ENCODE results near the gene C22orf23. TPM values are rescaled to one million over a fixed set of nuclear protein-coding genes. Genes with fewer than 3 reads are reported as not detected.
A peak's percentile ranks its signal among the peaks of the same experiment; 100 is the strongest.

The C22orf23 gene
- total RNA-seq, 1 donor from 2014 or later = not detected

- intact Hi-C loops (cut with DNase I) = no loop called here
- Histone ChIP-seq H3K4me1 (peaks cover 15% of the 10 kb centered on the region), H3K27ac (peak overlapping the region; percentile 66), H3K27me3 (no peaks in the 10 kb centered on the region), H3K4me3 (peak overlapping the region; percentile 53), H3K36me3 (no peaks in the 10 kb centered on the region), H3K9me3 (no peaks in the 10 kb centered on the region)
- TF ChIP-seq, protein P1, sequence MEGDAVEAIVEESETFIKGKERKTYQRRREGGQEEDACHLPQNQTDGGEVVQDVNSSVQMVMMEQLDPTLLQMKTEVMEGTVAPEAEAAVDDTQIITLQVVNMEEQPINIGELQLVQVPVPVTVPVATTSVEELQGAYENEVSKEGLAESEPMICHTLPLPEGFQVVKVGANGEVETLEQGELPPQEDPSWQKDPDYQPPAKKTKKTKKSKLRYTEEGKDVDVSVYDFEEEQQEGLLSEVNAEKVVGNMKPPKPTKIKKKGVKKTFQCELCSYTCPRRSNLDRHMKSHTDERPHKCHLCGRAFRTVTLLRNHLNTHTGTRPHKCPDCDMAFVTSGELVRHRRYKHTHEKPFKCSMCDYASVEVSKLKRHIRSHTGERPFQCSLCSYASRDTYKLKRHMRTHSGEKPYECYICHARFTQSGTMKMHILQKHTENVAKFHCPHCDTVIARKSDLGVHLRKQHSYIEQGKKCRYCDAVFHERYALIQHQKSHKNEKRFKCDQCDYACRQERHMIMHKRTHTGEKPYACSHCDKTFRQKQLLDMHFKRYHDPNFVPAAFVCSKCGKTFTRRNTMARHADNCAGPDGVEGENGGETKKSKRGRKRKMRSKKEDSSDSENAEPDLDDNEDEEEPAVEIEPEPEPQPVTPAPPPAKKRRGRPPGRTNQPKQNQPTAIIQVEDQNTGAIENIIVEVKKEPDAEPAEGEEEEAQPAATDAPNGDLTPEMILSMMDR (IDR thresholded peaks at IDR 0.05) = no peak
- peak; percentile 49 for ATAC-seq
- no peak for DNase-seq
These were observed 48.5 kb downstream of the C22orf23 start for GRCh38 chr22:37904572-37905533.

- intact Hi-C loops (cut with DNase I) = no loop called here
- TF ChIP-seq, protein P1 (IDR thresholded peaks at IDR 0.05) = no peak
These were observed 54.8 kb downstream of the C22orf23 start for GRCh38 chr22:37898441-37899181.

DNA sequence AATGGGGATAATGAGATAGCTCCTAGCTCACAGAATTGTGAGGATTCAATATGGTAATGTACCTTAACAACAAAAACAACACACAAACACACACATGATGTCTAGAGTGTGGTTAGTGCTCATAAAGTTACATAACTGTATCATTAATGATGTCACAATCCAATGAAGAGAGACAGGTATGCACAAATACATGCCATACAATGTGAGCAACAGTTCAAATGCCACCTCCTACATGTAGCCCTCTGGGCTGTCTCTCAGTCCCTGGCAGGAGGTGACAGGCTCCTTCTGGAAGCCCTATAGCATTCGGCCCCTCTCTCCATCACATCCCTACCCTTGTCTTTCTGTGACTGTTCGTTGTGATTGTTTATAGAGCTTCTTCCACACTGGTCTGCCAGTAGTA is 55.6 kb downstream of the C22orf23 start:
- H3K9me3 ChIP-seq = no peaks in the 10 kb centered on the region
- no peak overlapping the region for H3K27ac ChIP-seq
- intact Hi-C loops (cut with DNase I) = no loop called here
- no peaks in the 10 kb centered on the region for H3K27me3 ChIP-seq
- H3K4me1 ChIP-seq = peaks cover 35% of the 10 kb centered on the region
- DNase-seq (no peak), ATAC-seq (no peak)
- no peaks in the 10 kb centered on the region for H3K36me3 ChIP-seq
- TF ChIP-seq, protein P1 (IDR thresholded peaks at IDR 0.05) = no peak
- H3K4me3 ChIP-seq = no peak overlapping the region

More at GRCh38 chr22:37898441-37899181, 54.8 kb downstream of the C22orf23 start:
- no peak overlapping the region for H3K4me3 ChIP-seq
- H3K9me3 ChIP-seq = no peaks in the 10 kb centered on the region
- peaks cover 27% of the 10 kb centered on the region for H3K4me1 ChIP-seq
- peak overlapping the region; percentile 8 for H3K27ac ChIP-seq
- H3K27me3 ChIP-seq = no peaks in the 10 kb centered on the region
- peak; percentile 81 for DNase-seq
- peak; percentile 75 for ATAC-seq
- H3K36me3 ChIP-seq = no peaks in the 10 kb centered on the region

DNA sequence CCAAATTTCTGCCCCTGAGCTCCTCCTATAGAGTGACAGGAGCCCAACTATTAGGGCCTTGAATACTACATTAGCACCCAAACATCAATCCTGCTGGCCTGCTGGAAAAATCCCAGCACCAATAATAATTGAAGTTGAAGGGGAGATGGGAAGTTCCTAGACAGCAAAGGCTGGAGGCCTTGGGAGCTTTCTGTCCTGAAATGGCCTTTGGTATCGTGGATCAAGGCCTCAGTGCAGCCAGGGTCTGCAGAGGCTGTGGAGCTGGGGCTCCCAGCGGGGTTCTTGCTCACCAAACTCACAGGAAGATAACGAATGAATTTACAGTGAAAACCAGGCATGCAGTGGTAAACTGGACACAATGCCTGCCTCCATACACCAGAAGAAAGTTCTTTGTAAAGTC is 56.5 kb downstream of the C22orf23 start:
- Histone ChIP-seq H3K4me1 (peaks cover 43% of the 10 kb centered on the region), H3K36me3 (no peaks in the 10 kb centered on the region), H3K4me3 (no peak overlapping the region), H3K9me3 (no peaks in the 10 kb centered on the region), H3K27ac (peak overlapping the region; percentile 67), H3K27me3 (no peaks in the 10 kb centered on the region)
- no peak for DNase-seq
- intact Hi-C loops (cut with DNase I) = no loop called here
- TF ChIP-seq, protein P1 (IDR thresholded peaks at IDR 0.05) = no peak
- no peak for ATAC-seq

- Histone ChIP-seq H3K27ac (peak overlapping the region; percentile 67), H3K36me3 (no peaks in the 10 kb centered on the region), H3K27me3 (no peaks in the 10 kb centered on the region), H3K9me3 (no peaks in the 10 kb centered on the region), H3K4me3 (no peak overlapping the region), H3K4me1 (peaks cover 43% of the 10 kb centered on the region)
- ATAC-seq (peak; percentile 59), DNase-seq (no peak)
- intact Hi-C loops (cut with DNase I) = no loop called here
- TF ChIP-seq, protein P1 (IDR thresholded peaks at IDR 0.05) = no peak
These were observed 57.2 kb downstream of the C22orf23 start for GRCh38 chr22:37896181-37896592.

All from upper lobe of right lung (tissue), 1 donor.